ENCODE results near the gene NDUFV2.
A peak's percentile ranks its signal among the peaks of the same experiment; 100 is the strongest.

The NDUFV2 gene

DNA sequence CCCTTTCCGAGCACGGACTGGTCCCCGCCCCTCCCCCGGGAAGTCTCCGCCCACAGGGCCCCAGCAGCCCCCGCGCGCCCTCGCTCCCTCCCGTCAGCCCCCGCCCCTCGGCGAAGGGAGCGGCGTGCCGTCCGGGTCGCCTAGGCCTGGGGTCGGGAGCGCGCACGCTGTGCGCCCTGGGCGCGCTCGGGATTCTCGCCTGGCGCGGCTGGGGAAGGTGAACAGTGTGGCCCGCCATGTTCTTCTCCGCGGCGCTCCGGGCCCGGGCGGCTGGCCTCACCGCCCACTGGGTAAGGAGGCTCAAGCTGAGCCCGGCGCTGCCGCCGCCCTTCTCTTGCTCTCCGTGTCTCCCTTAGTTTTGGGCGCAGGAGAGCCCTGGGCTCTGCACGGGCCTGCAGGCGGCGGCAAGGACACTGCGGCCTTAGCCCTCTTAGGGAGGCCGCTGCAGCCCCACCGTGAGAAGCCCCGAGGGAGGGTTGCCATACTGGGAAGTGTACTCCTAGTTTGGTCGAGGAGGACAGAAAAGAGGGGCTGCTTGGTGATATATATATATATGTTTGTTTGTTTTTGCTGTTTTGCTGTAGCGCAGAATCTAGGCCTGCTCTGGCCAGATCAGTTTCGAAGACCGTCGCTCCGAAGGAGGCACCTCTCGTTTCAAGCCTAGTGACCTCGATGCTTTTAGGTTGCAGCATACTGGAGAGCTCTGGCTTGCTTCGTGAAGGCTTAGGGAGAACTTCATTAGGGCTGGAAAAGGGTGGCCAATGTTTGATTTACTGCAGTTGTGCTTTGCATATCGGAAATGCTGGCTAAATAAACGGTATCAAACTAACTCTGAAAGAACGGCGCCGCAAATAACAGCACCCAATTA is at the start of gene NDUFV2:
TSS of gene NDUFV2 (plus strand) at position 192 of the 868 bp plus-strand sequence. CDS start at position 237, 45 bp downstream.
- peak; percentile 94 to 97 for DNase-seq (ENCODE audit: low read depth in 2 of 2)
- TF ChIP-seq, protein P1, sequence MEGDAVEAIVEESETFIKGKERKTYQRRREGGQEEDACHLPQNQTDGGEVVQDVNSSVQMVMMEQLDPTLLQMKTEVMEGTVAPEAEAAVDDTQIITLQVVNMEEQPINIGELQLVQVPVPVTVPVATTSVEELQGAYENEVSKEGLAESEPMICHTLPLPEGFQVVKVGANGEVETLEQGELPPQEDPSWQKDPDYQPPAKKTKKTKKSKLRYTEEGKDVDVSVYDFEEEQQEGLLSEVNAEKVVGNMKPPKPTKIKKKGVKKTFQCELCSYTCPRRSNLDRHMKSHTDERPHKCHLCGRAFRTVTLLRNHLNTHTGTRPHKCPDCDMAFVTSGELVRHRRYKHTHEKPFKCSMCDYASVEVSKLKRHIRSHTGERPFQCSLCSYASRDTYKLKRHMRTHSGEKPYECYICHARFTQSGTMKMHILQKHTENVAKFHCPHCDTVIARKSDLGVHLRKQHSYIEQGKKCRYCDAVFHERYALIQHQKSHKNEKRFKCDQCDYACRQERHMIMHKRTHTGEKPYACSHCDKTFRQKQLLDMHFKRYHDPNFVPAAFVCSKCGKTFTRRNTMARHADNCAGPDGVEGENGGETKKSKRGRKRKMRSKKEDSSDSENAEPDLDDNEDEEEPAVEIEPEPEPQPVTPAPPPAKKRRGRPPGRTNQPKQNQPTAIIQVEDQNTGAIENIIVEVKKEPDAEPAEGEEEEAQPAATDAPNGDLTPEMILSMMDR (IDR thresholded peaks at IDR 0.05; ENCODE audit: low read depth, low read length): no peak
- H3K4me3 ChIP-seq (replicated peaks in 1 of 2; ENCODE audit: low read depth in 2 of 2, low read length in 2 of 2): peak within 1 kb of the TSS; percentile 69 to 74

DNA sequence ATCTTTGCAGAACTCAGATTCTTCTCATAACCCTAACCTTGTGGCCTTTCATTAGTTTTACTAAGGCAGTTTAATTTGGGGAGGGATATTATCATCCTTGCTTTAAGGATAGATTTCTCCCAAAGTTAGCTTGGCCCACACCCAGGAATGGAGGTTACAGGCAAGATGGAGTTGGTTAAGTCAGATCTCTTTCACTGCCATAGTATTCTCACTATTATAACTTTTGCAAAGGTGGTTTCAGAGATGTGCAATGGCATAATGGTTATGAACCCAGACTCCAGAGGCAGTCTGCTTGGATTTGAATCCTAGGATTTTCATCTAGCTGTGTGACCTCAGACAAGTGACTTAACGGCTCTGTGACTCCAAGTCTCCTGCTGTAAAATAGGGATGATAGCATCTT is 48.7 kb upstream of the NDUFV2 start:
- TF ChIP-seq, protein P1 (IDR thresholded peaks at IDR 0.05; ENCODE audit: low read depth, low read length): no peak
- H3K4me3 ChIP-seq (replicated peaks in 1 of 2; ENCODE audit: low read depth in 2 of 2, low read length in 2 of 2): no peak overlapping the region
- DNase-seq (ENCODE audit: low read depth in 2 of 2): no peak

DNA sequence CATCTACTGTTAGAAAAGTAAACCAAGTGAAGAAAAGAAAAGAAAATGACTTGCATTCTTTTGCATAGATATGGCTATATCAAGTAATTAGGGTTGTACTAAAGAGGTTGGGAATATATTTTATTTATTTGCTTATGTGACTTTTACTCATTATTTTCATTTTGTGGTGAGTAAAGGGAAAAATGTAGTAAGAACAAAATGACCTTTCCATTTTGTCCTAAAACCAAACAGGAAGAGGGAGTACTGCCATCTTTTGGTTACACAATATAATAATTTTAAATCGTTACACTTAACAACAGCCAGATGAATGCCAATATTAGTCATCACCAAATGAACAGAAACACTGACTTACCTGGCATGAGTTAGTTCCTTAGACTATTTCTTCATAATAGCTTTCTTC is 47.3 kb upstream of the NDUFV2 start:
- TF ChIP-seq, protein P1 (IDR thresholded peaks at IDR 0.05; ENCODE audit: low read depth, low read length): no peak
- peak; percentile 85 to 93 for DNase-seq (ENCODE audit: low read depth in 2 of 2)
- no peak overlapping the region for H3K4me3 ChIP-seq (replicated peaks in 1 of 2; ENCODE audit: low read depth in 2 of 2, low read length in 2 of 2)

DNA sequence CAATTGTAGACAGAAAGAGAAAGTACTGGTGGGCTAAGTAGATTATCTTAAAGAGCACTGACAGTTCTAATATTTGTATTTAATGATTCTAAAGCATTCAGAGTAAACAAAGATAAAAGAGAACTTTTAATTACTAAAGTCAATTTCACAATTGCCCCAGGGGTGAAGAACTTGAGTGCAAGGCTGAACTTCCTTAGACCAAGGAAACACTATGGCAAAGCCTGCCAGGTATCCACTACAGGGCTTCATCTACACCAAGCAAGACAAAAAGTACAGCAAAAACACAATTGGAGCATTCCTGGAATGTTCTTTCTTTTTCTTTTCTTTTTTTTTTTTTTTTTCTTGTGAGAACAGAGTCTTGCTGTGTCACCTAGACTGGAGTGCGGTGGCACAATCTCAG is 46.9 kb upstream of the NDUFV2 start:
- H3K4me3 ChIP-seq (replicated peaks in 1 of 2; ENCODE audit: low read depth in 2 of 2, low read length in 2 of 2): no peak overlapping the region
- no peak for DNase-seq (ENCODE audit: low read depth in 2 of 2)
- TF ChIP-seq, protein P1 (IDR thresholded peaks at IDR 0.05; ENCODE audit: low read depth, low read length): no peak

DNA sequence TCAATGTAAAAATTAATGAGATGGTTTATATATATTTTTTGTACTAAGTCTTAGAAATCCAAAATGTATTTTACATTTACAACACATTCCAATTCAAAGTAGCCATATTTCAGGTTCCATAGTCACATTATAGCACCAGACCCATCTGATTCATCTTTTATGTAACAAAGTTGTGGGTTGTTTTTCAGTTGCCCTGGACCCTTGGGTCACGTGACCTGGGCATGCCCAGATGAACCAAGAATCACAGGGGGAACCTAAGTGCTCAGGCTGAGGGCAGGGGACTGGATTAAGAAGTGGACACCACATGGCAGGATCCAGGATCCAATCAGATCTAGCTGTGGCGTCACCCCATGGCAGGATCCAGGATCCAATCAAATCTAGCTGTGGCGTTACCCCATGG is 44.9 kb upstream of the NDUFV2 start:
- no peak overlapping the region for H3K4me3 ChIP-seq (replicated peaks in 1 of 2; ENCODE audit: low read depth in 2 of 2, low read length in 2 of 2)
- DNase-seq (ENCODE audit: low read depth in 2 of 2): no peak
- TF ChIP-seq, protein P1 (IDR thresholded peaks at IDR 0.05; ENCODE audit: low read depth, low read length): no peak

DNA sequence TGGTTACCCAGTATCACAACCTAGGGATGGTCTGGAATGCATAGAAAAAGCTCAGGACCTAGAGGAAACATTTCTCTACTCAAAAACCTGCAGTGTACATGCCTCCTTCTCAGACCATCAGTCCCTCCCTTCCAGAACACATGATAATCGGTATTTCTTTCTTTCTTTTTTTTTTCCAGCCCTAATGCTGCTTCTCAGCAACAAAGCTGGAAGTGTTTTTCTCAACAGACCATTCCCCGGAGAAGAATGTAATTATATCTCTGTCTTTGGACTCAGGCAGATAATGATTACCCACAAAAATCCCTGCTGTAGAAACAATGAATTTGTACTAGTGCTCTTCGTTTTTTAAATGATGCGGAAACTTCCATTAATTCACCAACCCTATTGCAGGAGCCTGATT is 44.1 kb upstream of the NDUFV2 start:
- H3K4me3 ChIP-seq (replicated peaks in 1 of 2; ENCODE audit: low read depth in 2 of 2, low read length in 2 of 2): no peak overlapping the region
- TF ChIP-seq, protein P1 (IDR thresholded peaks at IDR 0.05; ENCODE audit: low read depth, low read length): no peak
- DNase-seq (ENCODE audit: low read depth in 2 of 2): peak in 1 of 2 donors; percentile 70
